ENCODE results near the gene PLP1.
"Not testable (repeated sequence)": the region's sequence is repeated elsewhere in the genome, so short reads cannot be mapped to it uniquely, and the experiment has no call there.

Gene PLP1

DNA sequence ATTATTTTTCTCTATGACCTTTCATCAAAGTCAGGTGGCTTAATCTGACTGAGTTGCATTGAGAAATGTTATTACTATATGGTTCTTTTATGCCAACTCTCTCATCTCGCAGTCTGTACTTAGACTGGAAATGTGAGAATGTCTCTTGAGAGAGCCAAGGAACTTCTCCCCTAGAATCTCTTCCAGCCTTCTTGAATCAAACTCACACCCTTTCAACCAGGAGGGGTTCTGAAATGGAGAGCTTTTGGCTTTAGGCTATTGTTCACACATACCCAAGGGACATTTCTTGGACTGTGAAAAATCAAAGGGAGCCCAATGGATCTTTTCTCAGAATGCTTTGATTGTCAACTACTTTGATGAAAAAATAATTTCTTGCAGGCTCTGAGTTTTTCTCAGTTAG is 5.1 kb downstream of the PLP1 start:
- no peak for DNase-seq

DNA sequence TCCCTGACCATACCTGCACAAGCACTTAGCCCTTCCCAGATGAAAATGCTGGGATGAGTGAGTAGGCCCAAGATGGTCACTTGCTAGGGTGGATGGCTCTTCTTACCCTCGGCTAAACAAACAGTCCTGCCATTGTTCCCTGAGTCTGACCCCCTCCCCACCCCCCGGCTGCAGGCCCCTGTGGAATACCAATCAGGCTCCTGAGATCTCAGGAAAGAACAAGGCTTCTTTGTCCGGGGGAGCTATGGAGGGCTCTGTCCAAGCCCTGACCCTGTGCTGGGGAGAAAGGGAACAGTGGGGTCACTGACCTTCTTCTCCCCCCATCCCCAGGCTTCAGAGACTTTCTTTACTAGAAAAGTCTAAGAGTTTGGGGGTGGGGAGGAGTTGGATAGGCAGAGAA is 6.0 kb downstream of the PLP1 start:
- DNase-seq, result no peak

DNA sequence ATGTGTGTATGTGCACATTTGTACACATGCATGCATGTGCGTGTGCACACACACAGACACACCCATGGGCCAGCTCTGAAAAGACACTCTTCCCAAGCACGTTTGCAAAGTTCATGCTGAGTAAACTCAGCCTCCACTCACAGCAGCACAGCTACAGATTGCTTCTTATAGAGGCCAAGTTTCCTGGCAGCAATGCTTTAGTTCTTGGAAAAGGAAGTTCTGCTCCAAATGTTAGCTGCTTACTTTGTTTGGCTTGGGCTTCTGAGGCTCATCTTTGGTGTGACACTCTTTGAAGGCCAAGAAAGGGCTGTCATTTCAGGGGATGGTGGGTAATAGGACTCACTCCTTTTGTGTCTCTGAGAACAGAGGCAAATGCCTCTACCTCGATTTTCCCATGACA is 6.6 kb downstream of the PLP1 start:
- DNase-seq, result no peak

DNA sequence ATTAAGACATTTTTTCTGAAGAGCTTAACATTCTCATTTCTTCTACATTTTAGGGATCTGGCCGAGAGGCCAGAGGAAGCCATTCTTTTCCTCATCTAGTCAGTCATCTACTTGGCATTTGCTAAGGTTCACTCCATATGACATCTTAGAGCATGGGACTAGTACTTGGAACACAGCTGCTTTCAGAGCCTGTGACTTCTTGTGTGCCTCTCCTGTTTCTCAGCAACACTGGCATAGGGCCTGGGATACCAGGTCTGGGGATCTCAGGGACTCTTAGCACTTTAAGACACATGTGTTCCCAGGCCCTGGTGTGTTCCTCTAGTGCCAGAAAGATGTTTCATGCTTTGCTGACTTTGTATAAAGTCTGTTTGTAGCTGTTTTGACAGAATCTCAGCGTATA is 7.3 kb downstream of the PLP1 start:
- DNase-seq, result no peak

DNA sequence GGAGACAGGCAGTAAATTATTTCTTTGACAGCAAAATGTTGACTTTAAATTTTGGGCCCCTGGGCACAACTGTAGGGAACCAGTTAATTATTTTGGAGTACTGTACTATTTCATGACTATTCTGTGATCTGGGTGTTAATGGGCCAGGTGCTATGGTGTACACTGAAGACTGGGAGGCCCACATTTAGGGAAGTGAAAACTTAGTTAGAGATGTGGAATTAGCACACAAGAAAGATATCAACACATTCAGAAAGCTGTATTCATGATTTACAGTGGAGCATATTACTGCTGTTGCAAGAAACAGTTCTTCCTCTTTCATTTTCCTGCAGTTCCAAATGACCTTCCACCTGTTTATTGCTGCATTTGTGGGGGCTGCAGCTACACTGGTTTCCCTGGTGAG is 12.4 kb downstream of the PLP1 start:
- no peak for DNase-seq

DNA sequence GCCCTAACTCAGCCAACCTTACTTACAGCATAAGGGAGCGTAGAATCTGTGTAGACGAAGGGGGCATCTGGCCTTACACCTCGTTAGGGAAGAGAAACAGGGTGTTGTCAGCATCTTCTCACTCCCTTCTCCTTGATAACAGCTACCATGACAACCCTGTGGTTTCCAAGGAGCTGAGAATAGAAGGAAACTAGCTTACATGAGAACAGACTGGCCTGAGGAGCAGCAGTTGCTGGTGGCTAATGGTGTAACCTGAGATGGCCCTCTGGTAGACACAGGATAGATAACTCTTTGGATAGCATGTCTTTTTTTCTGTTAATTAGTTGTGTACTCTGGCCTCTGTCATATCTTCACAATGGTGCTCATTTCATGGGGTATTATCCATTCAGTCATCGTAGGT is 14.6 kb downstream of the PLP1 start:
- no peak for DNase-seq

DNA sequence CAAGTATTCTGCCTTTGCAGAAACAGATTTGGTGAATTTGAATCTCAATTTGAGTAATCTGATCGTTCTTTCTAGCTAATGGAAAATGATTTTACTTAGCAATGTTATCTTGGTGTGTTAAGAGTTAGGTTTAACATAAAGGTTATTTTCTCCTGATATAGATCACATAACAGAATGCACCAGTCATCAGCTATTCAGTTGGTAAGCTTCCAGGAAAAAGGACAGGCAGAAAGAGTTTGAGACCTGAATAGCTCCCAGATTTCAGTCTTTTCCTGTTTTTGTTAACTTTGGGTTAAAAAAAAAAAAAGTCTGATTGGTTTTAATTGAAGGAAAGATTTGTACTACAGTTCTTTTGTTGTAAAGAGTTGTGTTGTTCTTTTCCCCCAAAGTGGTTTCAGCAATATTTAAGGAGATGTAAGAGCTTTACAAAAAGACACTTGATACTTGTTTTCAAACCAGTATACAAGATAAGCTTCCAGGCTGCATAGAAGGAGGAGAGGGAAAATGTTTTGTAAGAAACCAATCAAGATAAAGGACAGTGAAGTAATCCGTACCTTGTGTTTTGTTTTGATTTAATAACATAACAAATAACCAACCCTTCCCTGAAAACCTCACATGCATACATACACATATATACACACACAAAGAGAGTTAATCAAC is 15.3 kb downstream of the PLP1 start:
- DNase-seq, result no peak

DNA sequence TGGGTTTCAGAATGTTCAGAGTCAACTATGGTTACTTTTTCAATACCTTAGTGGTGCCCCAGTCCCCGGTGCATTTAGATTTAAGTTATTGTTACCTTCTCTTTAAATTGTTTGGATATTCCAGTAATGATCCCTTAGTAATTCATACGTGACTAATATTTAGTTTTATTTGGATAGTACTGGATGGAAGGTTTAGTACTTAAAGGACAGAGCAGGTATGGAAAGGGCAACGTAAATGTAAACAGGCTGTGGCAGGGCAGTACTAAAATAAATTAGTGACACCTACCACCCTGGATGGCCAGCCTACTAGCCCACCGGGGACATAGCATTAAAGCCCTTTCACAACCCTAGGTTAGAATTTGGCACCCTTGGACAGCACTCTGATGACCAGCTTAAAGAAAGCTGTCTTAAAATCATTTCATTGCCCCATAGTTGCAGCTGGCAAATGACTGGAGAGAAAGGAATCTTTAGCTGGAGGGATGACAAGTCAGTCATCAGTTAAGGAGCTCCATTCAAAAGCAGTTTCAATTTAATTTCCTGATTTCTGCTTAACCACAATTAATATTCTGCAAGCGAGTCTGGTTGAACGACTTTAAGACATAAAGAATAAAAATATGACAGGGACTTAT is 16.4 kb downstream of the PLP1 start:
- no peak for DNase-seq

DNA sequence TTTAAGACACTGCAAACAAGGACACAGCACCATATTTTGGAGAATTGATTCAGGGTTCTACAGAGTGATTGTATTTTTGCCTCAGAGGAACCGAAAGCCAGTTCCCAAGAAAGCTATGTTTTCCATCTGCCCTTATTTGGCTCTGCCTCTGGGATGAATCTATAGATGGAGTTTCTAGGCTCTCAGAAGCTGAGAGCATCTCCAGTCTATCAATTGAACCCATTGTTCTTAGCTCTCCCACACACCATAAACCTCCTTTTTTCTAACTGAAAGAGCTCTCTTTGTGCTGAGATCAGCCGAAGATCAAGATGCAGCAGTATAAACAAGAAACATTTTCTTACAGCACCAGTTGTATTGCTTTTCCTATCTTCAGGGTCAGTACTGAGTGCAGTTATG is 16.9 kb downstream of the PLP1 start:
- no peak for DNase-seq

DNA sequence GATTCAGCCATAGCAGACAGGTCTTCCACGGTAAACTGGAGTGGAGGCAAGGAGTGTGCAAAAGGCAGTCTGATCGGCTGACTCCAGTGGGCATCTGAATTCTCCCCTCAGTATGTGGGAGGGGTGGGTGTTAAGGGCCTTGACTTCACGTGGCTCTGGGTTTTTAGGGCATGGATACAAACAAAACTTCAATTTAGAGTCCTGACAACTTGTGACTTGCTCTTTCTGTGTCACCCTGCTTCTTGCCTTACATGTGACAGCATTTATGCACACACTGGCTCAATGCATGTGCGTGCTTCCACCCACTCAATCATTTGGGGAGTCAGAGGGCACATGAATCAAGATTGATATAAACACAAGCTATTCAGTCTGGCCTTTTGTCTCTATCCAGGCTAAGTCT is 17.5 kb downstream of the PLP1 start:
- DNase-seq, result no peak

DNA sequence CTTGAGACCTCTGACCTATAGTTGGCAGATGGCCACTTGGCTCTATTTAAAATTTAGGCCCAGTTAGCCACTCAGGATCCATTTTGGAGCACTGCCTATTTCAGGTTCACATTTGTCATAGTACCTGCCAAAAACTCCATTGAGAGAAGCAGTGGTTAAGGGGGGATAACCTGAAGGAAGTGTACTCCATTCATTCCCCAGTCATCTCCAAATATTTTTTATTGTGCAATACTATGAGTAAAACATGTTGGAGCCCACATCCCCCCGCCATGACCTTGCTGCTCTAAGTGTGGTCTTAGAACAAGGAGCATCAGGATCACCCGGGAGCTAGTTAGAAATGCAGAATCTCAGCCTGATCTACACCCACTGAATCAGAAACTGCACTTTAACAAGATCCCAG is 21.1 kb downstream of the PLP1 start:
- DNase-seq, result no peak

DNA sequence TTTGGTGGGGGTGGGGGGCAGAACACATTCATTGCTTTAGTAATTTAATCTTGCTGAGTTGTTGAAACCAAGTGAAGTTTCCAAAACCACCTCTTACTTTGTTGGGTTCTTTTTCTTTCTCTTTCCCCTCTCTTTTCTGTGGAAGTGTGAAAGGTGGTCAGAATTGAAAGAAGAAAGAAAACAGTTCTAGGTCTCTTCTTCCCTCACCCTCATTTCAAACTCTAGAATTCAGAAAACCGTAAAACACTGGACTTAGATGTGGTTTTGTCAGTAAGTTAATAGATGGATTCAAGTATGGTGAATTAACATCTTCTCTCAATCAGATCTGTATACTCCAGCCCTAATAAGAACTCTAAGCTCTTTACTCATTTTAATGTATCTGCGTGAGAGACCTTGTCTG is 23.7 kb downstream of the PLP1 start:
- DNase-seq, result no peak

DNA sequence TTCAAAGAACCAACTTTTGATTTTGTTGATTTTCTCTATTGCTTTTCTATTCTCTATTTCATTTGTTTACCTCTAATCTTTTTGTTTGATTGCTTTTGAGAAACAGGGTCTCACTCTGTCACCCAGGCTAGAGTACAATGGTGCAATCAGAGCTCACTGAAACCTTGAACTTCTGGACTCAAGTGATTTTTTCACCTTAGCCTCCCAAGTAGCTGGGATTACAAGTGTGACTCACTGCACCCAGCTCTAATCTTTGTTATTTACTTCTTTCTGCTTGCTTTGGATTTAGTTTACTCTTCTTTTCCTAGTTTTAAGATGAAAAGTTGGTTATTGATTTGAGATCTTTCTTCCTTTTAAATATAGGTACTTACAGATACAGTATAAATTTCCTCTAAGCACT is 29.2 kb downstream of the PLP1 start:
- DNase-seq, result no peak

DNA sequence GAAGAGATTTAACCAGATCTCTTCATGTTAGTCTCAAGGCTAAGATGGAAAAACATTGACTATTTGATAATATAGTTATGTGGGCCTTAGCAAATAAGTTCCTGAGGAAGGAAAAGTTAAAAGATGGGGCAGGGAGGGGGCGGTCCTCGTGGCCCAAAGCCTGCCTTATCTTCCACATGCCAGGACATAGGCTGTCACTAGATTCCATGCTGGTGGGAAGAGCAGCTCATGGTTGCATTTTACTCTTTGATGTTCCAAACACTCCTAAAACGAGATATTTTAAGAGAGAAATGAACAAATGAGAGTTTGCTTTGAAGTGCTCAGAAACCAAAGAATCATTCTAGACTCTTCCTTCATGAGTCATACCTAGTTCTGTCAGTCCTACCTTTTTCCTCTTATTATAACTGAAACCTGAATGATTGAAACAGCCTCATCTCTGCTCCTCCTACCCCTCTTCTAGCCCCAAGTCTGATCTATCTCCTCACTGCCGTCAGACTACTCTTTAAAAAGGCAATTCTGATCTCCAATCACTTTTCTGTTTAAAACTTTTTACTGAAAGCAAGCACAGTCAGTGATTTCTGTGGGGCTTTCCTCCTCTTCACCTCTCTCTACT is 30.3 kb downstream of the PLP1 start:
- DNase-seq, result no peak

DNA sequence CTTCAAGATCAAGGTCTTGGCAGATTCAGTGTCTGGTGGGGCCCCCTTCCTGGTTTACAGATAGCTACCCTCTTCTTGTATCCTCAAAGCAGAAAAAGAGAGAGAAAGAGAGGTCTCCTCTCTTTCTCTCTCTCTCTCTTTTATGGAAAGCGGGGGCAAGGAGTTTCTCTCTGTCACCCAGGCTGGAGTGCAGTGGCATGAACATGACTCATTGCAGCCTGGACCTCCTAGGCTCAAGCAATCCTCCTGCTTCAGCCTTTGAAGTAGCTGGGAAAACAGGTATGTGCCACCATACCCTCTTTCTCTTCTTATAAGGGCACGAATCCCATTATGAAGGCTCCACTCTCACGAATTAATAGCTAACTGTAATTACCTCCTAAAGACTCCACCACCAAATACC is 35.2 kb downstream of the PLP1 start:
- no peak for DNase-seq

DNA sequence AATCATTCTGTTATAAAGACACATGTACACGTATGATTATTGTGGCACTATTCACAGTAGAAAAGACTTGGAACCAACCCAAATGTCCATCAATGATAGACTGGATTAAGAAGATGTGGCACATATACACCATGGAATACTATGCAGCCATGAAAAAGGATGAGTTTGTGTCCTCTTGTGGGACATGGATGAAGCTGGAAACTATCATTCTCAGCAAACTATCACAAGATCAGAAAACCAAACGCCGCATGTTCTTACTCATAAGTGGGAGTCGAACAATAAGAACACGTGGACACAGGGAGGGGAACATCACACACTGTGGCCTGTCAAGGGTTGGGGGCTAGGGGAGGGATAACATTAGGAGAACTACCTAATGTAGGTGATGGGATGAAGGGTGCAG is 40.5 kb downstream of the PLP1 start:
- DNase-seq, result not testable (repeated sequence)

DNA sequence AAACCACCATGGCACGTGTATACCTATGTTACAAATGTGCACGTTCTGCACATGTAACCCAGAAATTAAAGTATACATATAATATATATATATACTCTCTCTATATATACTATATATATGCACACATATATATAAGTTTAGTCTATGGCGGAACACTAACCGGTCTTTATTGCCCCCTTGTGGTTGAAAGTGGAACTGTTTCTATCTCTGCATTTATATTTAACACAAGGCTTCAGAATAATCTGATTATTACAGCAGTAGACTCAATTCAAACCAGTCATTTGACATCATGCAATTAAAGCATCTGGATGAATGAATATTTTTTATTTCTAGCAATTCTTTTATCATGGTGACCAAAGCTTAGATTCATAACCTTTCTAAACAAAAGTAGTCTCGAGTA is 40.9 kb downstream of the PLP1 start:
- DNase-seq, result no peak

DNA sequence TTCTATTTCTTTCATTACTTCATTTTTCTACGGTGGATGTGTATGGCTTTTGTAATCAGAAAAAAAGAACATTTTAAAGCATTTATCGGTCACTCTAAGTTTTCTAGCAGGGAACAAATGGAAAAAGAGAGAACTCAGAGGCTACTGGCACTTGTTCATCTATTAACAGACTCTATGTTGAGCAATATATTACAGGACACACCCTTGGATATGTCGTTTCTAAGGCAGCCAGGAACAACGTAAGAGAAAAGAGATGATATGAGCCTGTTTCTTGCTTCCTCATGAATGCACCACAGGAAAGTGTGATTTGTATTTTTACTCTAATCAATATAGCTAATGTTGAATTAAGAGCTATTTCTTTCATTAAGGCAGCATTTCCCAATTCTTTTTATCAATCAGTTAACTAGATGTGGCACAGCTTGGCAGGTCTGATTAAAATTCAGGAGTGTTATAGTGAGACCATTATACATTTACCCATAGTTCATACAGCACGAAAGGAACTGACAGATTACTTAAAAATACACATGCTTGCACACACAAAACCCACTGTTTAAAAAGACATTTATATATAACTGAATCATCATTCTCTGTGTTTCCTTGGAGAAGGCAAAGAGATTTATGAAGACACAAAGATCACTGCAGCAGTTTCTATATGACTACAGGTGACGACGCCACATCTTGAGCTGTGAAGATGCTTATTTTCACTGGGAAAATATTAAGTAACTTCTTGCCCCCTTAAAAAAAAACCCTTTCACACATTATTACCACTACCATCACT is 42.4 kb downstream of the PLP1 start:
- DNase-seq, result no peak

DNA sequence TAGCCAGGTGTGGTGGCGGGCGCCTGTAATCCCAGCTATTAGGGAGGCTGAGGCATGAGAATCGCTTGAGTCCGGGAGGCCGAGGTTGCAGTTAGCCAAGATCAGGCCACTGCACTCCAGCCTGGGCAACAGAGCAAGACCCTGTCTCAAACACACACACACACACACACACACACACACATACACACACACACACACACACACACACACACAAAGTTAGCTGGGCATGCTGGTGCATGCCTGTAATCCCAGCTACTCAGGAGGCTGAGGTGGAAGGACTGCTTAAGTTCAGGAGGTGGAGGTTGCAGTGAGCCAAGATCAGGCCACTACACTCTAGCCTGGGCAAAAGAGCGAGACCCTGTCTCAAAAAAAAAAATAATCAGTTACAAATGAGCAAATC is 44.2 kb downstream of the PLP1 start:
- not testable (repeated sequence) for DNase-seq

DNA sequence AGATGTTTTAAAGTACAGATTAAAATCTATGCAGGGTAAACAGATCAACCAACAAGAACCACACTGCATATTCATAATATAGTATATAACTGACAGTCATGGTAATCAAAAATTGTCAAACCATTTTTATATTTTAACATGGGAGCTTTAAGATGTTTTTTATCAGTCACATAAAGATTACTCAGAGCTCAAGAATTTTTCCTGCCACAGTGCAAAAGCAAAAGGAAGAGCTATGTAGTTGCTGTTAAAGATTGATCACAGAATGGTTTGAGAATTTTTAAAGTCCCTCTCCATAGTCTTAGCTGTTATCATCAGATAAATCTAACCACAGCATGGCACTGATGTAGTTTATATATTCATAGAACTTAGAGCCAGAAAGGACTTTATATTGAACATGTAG is 47.0 kb downstream of the PLP1 start:
- no peak for DNase-seq

DNA sequence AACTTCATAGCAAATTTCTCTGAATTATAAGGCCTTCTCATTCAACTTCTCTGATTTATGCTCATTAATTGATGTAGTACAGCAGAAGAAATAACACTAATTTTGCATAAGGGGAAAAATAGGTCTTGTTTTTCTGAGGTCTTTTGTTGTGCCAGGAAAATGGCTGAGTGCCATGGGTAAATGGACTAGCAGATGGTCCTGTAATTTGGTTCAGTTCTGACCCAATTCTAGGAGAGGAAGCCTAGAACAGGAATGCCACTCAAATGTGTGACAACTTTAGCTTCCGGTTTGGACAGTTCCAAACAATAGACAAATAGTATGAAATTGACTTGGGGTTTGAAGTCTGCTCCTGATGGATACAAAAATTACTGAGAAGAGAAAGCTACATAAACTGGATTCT is 49.2 kb downstream of the PLP1 start:
- DNase-seq, result no peak

DNA sequence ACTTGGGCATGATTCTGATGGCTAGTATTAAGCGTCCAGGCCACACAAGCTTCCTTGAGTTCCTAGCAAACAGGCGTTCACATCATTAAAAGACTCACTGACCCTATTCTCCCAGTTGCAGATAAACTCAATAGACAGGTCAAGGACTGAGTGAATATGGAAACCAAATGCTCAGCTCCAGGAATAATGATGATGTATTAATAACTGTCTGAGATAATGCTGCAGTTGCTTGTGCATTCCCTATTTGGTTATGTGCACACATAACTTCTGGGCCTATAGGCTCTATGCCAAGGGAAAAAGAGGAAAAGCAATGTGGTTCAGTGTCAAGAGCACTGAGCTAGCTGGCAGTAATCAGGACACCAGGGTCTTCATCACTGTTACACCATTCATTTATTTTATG is 51.9 kb downstream of the PLP1 start:
- DNase-seq, result no peak

DNA sequence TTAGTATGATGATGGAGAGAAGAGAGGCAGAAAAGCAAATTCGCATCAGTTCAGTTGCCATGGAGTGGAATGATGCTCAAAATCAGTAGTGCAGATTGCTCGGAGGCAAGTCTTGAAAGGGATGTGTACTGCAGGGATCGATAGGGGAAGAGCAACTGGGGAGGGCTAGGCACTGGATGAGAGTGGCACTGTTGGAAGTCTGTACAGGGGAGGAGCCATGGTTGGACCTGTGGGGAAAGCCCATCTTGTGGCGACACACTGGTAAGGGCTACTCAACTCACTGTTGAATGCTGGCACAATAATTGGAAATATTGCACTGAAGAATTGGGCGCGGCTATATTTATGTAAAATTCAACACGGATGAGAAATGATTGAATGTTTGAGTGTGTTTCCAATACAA is 54.2 kb downstream of the PLP1 start:
- no peak for DNase-seq

DNA sequence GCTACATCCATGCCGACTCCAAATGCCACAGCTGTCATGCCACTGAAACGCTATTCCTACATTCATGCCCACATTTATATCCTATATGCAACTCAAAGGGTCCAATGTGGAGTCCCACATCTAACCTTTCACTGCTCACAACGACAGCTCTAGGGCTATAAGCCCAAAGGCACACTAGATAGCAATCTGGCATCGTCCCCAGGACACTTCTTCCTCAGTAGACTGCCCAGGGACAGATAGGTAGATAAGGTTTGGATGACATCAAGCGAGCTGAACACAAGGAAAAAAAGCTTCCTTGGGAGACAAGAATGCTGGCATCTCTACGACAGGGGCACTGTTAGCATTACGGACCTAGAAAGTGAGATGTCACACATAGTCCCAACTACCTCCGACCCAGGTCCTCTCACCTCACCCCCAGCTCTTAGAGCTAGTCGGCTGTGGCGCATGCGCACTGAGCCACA is 54.7 kb downstream of the PLP1 start:
- peak; percentile 74 for DNase-seq

Measured in stimulated activated CD4-positive, alpha-beta T cell treated with anti-CD3 and anti-CD28 coated beads, Interleukin-15, amount 100 ng/mL, for 24 hours (primary cell).